Activated CD4-positive, alpha-beta T cell treated with anti-CD3 and anti-CD28 coated beads, Interleukin-2, amount 50 U/mL, for 4 hours (primary cell): Measurements from ENCODE around the gene ARL10.
A peak's percentile ranks its signal among the peaks of the same experiment; 100 is the strongest.

Experiments
- DNase-seq, 2 experiments: peaks; one replicate each; pipeline ENCODE4 v3.0.0-alpha.2; 2020

ARL10 gene

DNA sequence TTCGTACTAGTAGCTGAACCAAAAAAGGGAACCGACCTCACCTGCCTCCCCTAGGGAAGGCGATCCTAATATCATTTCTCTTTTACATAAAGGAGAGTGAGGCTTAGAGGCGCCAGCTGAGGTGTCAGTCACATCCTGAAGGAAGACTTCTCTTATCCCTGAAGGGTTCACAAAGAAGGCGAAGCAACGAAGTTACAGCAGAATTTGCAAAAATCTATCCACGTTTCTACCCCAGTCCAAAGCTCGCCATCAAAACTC lies 3.1 kb upstream of the ARL10 start:
- DNase-seq, result no peak

DNA sequence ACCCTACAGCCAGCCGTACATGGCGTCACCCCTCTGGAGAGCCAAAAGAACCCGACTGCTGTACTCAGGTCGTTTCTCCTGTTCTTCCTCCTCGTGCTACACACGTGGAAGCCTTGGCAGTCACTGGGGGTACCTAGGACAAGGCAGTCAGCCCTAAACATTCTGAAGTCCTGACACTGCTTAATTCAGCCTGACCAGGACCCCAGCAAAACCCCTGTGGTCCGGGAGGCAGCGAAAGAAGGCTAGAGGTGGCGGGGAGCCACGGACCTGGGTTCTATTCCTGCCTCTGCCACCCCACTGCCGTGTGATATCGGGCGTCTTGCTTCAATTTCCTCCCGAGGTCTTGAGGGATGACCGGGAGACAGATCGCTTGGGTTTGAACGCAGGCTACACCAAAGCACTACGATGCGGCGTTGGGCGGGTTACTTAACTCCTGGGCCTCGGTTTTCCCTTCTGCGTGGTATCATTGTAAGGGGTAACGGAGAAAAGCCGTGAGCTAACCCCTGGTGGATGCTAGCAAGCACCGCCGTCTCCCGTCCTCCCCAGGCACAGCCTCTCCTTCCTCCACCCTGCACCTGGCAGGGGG lies 429 bp upstream of the ARL10 start:
- no peak for DNase-seq

DNA sequence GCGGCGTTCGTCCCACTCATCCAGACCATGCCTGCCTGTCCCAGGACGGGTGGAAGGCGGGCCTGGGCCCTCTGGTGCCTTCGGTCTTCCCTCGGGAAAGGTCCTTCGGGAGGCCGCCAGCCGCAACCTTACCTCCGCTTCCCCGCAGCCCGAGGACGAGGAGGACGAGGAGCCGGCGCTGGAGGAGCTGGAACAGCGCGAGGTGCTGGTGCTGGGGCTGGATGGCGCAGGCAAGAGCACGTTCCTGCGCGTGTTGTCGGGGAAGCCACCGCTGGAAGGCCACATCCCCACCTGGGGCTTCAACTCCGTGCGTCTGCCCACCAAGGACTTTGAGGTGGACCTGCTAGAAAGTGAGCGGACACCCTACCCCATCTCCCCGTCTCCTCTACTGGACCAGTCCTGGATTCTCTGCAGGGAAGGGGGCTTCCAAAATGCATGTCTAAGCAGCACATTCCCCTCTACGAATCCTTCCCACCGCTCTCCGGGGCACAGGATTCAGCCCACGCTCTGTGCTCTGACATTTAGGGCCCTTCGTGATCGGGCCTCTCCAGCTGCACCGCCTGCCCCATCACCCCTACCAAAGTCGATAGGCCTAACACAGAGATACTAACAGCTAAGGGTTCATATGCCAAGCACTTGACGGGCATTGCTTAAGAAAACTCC lies 1.1 kb downstream of the ARL10 start:
- DNase-seq, result no peak

DNA sequence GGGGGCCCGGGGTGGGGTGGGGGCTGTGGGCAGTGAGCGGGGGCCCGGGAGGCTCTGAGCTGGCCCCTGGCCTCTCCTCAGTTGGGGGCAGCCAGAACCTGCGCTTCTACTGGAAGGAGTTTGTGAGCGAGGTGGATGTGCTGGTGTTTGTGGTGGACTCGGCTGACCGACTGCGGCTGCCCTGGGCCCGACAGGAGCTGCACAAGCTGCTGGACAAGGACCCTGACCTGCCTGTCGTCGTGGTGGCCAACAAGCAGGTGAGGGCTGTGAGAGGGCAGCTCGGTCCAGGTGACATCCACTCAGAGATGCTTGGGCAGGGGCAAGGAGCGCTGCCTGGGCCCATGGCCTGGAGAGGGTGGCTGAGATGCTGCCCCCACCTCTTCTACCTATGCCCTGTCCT lies 3.4 kb downstream of the ARL10 start:
- no peak for DNase-seq

DNA sequence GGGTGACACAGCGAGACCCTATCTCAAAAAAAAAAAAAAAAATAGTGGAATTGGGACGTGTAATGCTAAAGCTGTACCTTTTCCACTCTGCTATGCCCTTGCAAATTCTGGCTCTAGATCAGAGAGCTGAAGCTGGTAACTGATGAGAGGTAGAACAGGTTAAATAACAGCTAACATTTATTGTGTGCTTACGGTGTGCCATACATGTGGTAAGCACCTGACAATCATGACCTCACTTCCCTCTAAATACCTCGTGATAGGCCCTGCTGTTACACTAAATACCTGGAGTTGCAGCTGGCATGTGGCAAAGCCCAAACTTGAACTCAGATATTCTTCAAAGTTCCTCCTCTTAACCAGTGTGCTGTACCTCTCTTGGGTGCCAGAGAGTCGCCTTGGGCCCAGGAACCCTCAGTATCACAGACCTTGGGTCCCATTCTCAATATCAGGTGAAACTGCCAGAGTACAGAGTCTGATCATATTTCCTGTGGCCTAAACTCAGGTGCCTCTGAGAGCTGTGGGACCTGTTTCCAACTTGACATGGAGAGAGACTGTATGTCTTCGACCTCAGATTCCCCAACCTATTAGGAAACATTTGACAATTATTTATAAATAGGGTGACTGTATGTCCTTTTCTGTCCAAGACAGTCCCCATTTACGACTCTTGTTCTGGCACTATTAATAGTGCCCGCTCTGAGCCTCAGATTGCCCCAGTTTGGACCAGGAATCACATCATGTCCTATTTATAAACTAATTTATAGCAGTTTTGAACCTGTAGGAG lies 4.8 kb downstream of the ARL10 start:
- no peak for DNase-seq

DNA sequence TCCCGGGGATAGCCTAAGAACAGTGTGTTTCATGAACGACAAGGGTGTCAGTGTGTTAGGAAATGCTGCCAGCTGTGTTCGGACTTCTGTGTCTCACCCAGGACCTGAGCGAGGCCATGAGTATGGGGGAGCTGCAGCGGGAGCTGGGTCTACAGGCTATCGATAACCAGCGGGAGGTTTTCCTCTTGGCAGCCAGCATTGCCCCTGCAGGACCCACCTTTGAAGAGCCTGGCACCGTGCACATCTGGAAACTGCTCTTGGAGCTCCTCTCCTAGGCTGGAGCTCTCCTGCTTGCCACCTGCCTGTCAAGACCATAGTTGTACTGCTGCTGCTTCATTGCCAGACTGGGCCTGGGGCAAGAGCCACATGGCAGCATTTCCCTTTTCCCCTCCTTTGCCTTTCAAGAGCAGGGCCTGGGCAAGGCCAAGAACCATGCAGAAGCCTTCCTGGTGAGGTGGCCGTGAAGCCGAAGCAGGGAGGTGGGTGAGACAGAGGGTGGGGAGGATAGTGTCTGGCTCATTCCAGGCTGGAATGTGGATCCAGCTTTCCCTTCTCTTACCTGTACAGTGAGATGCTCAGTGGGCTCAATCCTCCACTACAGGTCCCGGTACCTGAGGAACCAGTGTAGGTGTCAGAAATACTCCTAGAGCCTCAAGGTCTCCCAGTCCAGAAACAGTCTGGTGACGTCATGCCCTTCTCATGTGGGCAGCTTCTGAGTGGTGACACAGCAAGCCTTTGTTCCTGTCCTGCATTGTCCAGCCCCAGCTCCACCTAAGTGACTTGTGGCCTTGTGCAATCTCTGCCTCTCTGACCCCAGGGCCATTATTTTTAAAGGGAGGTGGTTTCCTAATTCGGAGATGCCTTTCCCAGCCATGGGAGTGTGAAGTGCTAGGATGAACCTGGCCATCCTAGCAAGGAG lies 6.6 kb downstream of the ARL10 start:
- no peak for DNase-seq

DNA sequence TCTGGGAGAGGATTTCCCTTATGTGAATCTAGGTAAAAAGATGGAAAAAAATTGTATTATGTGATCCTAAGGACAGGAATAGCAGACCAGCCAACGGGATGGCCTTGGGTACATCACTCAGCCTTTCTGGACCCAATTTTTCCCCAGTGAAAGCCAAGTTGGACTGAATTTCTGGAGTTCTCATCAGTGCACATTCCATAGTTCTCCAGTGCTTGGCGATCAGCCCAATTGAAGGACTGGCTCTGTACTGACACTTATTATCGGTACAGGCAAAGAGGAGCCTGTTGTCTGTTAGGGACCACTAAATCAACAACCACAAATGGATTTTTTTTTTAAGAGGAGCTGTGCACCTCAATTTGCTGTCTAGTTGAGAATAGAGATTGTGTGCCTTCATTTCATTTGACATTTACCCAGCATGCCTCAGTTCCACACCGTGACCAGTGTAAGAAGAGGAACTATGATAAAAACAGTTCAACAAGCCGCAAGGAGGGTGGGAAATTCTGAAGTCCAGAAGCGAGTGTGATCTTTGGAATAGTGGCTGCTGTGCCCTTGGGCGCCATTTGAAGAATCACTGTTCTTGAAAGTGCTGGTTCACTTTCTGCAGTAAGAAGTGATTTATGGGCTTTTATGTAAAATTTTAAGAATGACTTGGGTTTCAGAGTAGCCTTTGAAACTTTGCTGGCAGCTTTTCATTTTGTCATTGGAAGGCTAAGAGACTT lies 8.0 kb downstream of the ARL10 start:
- DNase-seq, result no peak

DNA sequence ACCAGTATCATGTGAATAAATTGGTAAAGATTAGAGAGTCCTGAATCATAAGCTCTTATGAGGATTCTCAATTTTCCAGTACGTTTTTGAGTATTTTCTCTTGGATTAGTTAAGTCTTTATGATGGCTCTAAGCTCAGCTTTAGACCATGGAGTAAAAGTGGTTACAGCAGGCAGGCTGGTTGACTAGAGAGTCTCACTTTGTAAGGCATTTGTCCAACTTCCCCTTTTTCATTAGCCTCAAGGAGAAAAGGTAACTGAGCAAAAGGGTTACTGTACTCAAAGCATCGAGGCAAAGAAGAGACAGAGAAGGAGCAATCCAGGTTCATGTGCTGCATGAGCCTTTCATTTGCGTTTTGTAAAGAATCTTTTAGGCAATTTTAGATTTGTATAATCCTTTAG lies 14.6 kb downstream of the ARL10 start:
- DNase-seq, result no peak

DNA sequence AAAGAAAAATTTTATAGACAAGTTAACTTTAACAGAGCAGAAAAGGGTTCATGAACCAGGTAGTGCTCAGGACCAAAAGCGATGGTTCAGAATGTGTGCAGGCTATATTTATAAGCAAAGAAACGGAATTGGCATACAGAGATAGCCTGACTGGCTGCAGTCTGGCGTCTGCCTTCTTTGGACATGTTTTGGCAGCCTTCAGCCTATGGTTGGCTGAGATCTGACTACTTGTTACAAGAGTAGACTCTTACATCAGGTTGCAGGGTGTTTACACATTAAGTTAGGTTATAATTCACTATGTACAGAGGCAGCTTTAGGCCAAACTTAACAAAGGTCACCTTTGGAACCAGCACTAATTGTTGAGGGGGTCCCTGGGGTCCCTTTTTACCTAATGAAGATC lies 16.1 kb downstream of the ARL10 start:
- DNase-seq, result no peak

DNA sequence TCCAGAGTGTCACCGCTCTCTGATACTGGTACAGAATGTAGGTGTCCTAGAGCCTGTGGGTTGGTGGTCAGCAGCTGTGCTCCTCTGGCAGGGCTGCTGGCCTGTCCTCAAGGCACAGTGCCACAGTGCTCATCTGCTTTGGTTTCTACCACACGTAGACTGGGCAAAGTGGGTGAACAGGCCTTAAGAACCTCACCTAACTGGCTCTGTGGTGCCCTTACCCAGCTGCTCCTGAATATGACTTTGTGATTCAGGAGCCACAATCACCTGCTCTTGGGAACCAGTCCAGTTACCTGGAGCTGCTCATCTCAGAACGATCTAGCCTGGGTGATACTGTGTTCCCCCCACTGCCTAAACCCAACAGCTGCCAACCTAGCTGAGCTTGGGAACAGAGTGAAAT lies 16.7 kb downstream of the ARL10 start:
- DNase-seq, result no peak

DNA sequence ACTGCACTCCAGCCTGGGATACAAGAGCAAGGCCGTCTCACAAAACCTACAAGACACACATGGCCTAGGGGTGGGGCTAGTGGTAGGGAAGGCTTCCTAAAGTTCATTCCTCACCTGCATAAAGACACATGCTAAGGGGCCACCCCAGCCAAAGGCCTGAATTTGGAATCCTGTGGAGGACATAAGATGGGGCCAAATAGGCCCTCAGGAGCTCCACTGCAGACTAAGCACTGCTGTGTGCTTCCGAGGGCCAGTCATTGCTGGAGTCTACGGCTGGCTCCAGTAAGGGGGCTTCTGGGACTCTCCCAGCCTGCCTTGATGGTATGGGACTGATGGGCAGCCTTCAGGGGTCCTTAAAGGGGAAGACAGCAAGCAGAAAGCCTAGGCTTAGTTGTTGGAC lies 17.4 kb downstream of the ARL10 start:
- no peak for DNase-seq

DNA sequence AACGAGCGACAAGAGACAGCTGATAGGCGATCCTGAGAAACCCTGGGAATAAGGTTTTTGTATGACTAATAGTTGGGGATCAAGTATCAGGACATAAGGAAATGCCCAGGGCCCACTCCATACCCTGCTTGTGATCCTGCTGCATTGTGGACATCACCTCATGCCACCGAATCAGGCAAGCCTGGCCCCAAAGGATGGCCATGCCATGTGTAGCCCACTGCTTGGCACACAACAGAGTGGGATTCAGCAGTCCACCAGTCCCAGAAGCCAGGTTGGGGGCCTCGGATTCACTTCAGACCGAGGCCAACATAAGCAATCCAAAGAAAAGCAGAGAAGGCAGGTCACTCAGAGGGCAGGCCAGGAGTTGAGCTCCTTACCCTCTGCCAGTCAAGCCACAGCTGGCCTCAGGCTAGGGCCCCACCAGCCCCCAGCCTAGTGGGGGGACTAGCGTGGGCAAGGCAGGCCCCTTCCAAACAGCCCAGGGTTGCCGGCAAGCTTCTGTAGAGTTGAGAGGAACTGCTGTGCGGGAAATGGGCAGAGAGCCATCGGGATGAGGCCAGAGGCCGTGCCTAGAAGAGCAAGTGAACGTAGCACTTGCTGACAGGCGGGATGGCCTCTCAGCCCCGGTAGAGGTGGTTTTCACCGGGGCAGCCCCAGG lies 18.1 kb downstream of the ARL10 start:
- no peak for DNase-seq

DNA sequence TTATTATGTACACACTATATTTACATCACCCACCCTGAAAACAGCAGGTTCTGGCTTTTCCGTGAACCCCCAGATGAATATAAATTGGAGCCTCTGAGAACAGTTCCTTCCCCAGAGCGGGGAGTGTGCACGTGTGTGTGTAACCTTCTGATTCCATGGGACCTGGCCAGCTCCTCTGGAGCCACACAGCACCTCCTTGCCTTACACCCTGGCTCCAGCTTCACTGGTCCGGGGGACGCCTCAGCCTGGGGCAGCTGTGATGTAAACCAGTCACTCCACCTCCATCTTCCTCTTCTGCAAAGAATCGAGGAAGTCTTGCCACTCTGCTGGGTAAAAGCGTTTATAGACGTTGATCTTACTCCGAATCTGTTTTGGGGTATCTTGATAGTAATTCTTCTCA lies 18.7 kb downstream of the ARL10 start:
- DNase-seq, result no peak

DNA sequence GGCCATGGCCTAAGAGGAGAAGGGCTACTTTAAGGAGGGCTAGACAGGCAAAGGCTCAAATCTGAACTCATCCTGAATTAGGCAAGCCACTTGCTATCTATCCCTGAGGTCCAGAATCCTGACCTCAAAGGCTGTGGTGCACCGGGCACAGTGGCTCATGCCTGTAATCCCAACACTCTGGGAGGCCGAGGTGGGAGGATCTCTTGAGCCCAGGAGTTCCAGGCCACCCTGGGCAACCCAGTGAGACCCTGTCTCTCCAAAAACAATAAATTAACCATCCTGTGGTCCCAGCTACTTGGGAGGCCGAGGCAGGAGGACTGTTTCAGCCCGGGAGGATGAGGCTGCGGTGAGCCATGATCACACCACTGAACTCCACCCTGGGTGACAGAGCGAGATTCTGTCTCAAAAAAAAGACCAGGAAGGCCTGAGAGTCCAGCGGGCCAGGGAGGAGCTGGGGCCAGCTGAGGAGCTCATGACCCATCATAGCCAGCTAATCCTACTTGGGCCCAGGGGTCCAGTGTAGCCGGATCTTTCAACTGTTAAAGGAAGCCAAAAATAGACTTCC lies 19.2 kb downstream of the ARL10 start:
- no peak for DNase-seq

DNA sequence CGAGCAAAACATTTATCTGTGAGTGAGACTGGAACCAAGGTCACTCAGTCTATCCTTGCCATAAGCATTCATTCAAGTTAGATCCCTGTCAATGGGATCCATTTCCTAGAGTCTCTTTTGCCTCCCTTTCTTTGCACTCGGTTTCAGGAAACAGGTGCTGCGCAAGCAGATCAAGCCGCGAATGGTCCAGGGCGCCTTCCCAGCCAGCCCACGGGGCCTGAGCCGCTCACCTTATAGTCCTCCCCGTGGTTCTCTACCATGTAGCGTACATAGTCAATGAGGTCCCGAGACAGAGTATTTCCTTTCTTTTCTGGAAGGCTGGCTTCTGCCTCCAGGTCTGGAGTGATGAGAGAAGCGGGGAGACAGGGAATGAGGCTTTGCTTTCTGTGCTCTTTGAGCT lies 19.7 kb downstream of the ARL10 start:
- no peak for DNase-seq

DNA sequence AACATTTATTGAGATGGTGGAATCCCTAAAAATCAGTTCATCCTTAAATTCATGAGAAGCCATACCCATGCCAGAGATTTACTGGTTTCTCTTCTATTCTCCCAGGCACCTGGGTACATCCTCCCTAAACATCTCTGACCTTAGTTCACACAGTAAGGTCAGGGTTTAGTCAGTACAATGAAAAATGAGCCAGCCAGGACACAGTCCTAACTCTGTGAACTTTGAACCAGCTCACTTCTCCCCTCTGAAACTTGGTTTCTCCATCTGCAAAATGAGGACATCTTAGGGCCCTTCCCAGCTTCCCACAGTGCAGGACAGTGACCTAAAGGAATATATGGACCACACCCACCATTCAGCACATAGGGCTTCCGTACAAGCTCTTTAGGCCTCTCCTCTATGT lies 21.2 kb downstream of the ARL10 start:
- no peak for DNase-seq

DNA sequence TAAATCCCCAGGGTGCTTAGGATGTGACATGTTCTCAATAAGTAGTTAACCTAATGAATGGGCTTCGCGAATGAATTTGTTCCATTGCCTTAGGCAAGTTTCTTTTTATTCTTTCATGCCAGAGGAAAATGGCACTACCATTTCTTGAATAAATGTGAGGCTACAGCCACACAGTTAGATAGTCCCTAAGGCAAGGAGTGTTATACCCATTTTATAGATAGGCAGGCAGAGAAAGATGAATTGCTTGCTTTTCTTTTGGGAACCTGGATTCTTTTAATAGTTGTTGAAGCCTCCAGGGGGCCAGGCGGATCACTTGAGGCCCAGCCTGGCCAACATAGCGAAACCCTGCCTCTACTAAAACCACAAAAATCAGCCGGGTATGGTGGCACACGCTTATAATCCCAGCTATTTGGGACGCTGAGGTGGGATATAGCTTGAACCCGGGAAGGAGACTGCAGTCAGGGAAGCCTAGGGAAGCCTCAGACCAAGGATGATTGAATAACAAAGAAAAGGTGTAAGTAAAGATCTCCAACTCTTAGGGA lies 22.2 kb downstream of the ARL10 start:
- no peak for DNase-seq

DNA sequence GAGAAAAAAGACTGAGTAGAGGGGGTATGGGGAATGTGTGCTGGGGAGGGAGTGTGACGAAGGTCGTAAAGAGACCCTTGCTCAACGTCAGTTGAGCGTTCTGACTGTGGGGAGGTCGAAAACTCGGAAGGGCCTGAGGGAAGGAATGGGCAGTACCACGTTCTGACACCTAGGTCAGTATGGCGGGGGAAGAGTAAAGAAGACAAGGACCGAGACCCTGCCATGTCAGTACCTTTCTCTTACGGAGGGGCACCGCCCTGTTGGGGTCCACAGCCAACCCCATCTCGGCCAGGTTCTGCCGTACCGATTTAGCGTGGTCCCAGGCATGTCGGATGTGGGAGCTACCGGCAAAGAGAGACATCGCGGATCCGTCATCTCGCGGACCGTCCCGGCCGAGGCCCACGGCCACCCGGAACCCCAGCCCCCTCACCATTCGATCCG lies 22.7 kb downstream of the ARL10 start:
- peak in 1 of 2 experiments; percentile 15 for DNase-seq

DNA sequence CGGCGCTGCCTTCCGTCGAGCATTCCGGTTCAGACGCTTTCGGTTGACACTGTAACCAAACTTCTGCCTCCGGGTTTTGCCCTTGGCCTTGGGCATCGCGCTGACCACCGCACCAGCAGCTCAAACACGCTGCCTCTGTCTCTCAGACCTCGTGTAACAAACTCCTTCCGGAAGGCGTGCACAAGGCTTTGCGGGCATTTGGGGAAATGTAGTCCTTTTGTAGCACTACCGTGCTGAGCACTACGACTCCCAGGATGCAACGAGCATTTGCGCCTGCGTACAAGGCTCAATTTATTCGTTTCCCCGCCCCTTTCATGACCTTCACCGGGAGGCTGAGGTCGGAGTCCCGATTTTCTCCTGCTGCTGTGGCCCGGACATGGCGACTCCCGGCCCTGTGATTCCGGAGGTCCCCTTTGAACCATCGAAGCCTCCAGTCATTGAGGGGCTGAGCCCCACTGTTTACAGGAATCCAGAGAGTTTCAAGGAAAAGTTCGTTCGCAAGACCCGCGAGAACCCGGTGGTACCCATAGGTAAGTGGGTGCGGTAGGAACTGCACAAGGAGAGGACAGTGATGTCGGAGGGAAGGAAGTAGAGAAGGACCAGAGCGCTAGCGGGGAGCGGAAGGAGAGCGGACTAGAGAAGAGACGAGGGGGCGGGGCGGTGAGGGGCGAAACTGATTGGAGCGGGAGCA lies 23.3 kb downstream of the ARL10 start, which contains the start of the genes HIGD2A and NOP16:
TSS of gene HIGD2A (plus strand) at position 308 of the 691 bp plus-strand sequence. CDS start at position 377, 69 bp downstream.
TSS of gene NOP16 (minus strand) at position 155 of the 691 bp plus-strand sequence. CDS start at position 96, 59 bp downstream.
- peak; percentile 100 for DNase-seq
